Measurements from ENCODE around the gene FIBCD1.
A peak's percentile ranks its signal among the peaks of the same experiment; 100 is the strongest.

Gene FIBCD1

DNA sequence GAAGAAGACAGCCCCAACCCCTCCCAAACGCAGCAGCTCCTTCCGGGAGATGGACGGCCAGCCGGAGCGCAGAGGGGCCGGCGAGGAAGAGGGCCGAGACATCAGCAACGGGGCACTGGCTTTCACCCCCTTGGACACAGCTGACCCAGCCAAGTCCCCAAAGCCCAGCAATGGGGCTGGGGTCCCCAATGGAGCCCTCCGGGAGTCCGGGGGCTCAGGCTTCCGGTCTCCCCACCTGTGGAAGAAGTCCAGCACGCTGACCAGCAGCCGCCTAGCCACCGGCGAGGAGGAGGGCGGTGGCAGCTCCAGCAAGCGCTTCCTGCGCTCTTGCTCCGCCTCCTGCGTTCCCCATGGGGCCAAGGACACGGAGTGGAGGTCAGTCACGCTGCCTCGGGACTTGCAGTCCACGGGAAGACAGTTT is 54.9 kb downstream of the FIBCD1 start:
- DNase-seq (ENCODE audit: low read depth in 4 of 4, low spot score in 1 of 4): no peak

DNA sequence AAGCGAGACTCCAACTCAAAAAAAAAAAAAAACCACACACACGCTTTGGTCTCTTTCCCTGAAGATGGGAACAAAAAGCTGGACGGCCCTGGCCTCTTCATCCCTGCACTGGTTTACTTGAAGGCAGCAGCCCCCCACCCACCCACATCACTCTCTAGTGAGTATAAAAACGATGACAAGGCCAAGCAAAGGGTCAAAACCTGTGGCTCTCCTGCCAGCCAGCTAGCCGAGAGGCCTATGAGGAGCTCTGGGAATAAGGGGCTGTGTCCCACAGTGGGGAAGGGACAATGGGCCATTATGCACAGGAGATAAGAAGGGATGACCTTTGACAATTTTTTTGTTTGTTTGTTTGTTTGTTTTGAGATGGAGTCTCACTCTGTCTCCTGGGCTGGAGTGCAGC is 55.6 kb downstream of the FIBCD1 start:
- DNase-seq (ENCODE audit: low read depth in 4 of 4, low spot score in 1 of 4): no peak

DNA sequence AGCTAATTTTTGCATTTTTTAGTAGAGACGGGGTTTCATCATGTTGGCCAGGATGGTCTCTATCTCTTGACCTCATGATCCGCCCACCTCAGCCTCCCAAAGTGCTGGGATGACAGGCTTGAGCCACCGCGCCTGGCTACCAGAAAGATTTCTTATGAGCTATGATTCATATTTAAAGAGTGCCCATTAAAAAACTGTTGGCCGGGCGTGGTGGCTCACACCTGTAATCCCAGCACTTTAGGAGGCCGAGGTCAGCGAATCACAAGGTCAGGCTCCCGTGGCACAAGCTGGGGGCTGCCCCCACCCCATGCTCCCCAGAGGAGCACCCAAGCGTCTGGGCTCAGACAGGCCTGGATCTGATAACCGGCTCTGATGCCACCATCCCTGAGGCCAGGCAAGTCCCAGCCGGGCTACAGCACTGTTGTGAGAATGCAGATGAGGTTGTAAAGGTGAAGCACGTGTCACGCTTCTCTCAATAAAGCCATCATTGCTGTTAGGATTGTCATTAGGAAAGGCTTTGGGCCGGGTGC is 56.3 kb downstream of the FIBCD1 start:
- no peak for DNase-seq (ENCODE audit: low read depth in 4 of 4, low spot score in 1 of 4)

DNA sequence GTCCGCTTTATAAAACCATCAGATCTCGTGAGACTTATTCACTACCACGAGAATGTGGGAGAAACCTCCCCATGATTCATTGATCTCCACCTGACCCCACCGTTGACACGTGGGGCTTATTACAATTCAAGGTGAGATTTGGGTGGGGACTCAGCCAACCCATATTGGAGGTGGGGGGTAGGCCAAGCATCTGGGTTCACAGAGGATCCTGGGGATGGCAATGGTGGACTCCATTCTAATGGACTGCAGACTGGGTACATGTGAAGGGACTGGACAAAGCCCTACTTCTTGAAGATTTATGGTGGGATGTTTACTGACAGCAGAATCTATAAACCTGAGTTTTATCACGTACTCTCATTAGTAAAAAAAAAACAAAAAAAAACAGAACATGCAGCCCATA is 57.5 kb downstream of the FIBCD1 start:
- DNase-seq (ENCODE audit: low read depth in 4 of 4, low spot score in 1 of 4): no peak

DNA sequence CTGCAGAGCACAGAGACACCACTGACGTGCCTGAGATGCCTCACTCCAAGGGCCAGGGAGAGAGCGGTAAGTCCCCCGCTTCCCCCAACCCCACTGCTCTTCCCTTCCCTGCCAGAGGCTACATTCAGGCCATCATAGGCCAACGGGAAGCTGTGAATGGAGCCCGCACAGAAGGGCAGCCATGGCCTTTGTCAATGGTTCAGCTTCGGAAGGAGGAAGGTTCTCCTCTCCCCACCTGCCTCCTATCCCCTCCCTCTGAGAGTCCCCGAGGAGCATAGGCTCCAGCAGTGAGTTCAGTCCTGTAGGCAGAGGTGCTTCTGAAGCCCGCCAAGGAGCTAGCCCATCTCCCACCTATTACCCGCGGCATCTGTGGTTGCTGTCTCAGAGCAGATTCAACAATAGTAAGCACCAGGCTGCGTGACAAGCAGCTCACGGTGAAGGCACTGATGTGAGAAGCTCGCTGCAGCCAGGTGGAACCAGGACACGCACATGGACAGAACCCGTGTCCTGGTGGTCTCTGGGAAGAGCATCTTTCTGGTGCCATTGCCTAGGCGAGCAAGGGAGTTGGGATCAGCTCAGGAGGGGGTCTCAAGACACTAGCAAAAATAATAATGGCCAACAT is 58.3 kb downstream of the FIBCD1 start:
- DNase-seq (ENCODE audit: low read depth in 4 of 4, low spot score in 1 of 4): no peak

DNA sequence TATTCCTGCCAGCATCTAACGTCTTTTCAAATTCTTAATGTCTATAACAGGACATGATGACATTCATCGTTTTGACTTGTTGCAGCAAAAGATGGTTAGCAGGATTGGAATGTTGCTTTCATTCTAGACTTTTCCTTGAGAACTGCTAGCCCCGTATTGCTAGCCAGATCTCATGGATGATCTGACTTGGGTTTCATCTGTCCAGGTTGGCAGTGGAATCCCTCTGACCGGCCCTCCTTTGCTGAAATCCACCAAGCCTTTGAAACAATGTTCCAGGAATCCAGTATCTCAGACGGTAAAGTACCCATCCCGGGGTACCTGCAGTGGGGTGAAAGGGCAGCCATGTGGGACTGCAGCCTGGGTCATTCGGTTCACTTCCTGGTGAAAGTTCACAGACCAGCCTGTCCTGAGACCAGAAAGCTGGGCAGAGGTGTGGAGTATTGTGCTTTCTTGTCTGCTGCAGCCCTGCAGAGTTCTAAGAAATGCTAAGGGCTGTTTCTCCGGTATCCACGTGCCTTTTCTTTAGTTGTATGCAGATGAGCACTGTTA is 59.1 kb downstream of the FIBCD1 start:
- DNase-seq (ENCODE audit: low read depth in 4 of 4, low spot score in 1 of 4): no peak

DNA sequence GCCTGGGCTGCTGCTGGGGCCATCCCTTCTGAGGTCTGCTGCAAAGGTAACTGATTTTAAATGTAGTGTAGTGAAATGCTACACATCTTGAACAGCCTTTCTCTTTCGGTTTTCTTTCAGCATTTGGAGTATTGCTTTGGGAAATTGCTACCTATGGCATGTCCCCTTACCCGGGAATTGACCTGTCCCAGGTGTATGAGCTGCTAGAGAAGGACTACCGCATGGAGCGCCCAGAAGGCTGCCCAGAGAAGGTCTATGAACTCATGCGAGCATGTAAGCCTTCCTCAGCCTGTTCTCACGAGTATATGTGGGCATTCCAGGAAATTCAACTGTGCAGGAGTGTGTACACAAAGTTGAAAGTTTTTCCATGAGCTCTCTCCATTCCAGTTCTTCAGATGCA is 60.8 kb downstream of the FIBCD1 start:
- no peak for DNase-seq (ENCODE audit: low read depth in 4 of 4, low spot score in 1 of 4)

DNA sequence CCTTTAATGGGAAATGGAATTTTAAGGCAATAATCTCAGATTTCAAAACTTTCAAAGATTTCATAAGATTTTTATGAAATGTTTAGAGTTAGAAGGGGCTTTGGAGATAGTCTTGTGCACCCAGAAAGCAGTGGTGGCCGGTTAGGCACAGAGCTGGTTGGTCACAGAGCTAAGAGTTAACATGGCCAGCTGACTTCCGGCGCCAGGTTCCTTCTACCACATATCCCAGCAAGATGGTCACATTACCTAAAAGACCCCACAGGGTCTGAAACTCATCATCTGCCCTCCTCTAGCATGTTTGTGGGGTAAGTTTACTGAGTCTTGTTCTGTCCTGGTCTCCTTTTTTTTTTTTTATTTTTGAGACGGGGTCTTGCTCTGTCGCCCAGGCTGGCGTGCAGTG is 61.7 kb downstream of the FIBCD1 start:
- no peak for DNase-seq (ENCODE audit: low read depth in 4 of 4, low spot score in 1 of 4)

DNA sequence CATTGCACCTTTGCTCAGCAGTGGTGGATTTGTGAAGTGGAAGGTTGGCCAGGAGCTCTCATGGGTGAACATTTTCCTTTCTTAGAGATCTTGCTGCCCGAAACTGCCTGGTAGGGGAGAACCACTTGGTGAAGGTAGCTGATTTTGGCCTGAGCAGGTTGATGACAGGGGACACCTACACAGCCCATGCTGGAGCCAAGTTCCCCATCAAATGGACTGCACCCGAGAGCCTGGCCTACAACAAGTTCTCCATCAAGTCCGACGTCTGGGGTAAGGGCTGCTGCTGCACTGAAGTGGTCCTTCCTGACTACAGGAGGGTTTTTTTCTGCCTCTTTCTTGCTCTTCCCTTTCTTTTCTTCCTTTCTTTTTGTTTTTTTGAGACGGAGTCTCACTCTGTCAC is 64.3 kb downstream of the FIBCD1 start:
- DNase-seq (ENCODE audit: low read depth in 4 of 4, low spot score in 1 of 4): no peak

DNA sequence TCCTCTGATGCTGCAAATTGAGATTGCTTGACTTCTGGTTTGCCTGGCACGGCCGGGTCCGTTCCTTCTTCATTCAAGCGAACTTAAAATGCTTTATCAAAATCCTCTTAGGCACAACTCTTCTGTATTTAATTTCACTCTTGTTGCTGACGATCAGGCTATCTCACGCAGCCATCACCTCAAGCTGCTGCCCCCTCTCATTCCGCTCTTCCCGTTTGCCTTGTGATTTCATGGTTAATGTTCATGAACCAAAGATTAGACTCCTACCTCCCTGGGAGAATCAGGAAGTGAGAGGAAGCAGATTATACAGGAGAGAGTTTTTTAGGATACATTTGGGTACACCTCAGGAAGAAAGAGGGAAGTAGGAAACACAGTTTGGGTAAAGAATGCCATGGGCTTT is 65.1 kb downstream of the FIBCD1 start:
- no peak for DNase-seq (ENCODE audit: low read depth in 4 of 4, low spot score in 1 of 4)

DNA sequence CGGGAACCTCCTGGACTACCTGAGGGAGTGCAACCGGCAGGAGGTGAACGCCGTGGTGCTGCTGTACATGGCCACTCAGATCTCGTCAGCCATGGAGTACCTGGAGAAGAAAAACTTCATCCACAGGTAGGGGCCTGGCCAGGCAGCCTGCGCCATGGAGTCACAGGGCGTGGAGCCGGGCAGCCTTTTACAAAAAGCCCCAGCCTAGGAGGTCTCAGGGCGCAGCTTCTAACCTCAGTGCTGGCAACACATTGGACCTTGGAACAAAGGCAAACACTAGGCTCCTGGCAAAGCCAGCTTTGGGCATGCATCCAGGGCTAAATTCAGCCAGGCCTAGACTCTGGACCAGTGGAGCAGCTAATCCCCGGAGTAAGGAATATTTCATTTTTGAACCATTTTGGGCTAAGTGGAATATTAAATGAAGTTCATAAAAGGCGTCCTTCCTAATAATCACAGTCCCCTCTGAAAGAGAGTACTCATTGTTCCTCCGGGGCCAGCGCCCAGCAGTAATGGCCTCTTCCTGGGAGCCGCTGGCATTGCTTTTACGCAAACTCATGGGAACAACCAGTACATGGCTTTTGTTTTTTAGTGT is 66.0 kb downstream of the FIBCD1 start:
- DNase-seq (ENCODE audit: low read depth in 4 of 4, low spot score in 1 of 4): no peak

DNA sequence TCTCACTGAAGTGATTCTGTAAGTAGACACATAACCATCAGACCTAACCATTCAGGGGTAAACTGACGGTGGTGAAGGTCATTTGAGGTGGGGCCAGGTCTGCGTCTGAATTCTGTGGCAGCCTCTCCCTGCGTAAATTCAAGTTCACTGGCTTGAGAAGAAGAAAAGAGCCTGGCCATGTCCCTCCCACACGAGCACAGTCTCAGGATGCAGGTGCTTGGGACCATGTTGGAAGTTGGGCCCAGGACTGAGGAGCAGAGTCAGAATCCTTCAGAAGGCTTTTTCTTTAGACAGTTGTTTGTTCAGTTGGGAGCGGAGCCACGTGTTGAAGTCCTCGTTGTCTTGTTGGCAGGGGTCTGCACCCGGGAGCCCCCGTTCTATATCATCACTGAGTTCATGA is 66.5 kb downstream of the FIBCD1 start:
- DNase-seq (ENCODE audit: low read depth in 4 of 4, low spot score in 1 of 4): no peak

DNA sequence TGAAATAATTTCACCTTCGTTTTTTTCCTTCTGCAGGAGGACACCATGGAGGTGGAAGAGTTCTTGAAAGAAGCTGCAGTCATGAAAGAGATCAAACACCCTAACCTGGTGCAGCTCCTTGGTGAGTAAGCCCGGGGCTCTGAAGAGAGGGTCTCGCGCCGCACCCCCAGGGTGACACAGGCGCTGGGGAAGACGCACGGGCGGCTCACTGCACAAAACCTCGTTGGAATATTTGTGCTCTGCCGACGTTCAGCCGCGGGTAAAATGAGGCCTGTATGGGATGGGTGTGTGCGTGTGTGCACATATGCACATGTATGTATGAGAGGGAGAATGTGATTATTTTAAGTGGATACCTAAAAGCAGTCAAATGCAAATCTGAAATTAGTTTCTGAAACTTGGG is 67.0 kb downstream of the FIBCD1 start:
- no peak for DNase-seq (ENCODE audit: low read depth in 4 of 4, low spot score in 1 of 4)

DNA sequence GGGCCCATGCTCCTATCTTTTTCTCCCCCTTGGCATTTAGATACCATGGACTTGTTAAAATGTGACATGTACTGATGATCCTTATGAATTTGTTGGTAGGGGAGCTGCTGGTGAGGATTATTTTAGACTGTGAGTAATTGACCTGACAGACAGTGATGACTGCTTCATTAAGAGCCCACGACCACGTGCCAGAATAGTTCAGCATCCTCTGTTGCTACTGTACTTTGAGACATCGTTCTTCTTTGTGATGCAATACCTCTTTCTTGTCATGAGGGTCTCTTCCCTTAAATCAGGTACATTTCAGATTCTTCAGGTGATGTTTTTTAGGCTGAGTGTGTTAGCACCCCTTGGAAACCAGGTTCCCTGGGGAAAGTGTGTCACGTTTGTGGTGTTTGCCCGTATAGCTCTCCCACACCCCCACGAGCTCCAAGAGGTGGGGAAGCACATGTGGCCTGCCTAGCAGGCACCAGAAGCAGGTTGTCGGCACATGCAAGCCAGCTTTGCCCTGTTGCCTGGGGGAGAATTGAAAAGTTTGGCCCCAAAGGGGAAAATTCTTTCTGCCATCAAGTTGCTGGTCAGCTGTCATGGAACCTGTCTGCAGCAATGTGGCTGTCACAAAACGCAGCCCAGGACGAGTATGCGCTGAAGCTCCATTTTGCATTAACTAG is 67.5 kb downstream of the FIBCD1 start:
- no peak for DNase-seq (ENCODE audit: low read depth in 4 of 4, low spot score in 1 of 4)

DNA sequence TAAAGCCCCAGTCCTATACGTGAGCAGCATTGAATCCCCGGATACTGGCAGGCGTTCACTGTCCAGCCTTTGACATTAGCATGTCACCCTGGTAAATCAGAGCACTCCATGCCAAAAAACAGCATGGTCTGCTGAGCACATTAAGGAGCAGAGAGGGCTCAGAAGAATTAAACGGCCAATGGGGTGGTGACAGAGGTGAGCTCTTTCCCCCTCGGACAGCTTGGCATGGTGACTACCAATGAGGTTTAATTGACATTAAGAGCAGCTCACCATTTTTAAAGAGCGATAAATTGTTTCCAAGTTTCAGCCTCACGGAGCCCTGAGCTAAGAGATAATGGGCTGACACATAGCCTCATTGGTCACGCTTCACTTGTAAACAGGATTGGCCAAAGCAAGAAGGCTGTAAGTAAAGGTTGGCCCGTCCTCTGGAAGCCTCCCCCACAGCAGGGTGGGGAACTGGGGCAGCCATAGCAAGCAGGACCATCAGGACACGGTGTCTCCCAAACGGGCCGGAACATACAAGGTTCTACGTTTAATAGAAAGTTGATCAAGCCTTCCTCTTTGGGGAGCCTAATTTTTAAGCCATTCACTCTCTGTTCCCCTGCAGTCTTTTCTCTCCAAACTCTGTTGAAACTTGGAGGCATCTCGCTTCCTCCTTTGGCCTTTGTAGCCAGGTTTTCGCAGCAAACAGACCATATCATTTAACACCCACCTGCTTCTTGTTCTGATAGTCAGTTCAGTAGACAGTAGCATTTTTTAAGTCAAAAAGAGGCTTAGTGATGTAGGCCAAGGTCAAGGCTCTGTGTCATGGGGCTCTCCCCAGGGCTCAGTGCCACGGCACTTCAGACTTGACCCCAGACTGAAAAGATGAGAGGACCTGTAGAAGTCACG is 68.3 kb downstream of the FIBCD1 start:
- DNase-seq (ENCODE audit: low read depth in 4 of 4, low spot score in 1 of 4): no peak

DNA sequence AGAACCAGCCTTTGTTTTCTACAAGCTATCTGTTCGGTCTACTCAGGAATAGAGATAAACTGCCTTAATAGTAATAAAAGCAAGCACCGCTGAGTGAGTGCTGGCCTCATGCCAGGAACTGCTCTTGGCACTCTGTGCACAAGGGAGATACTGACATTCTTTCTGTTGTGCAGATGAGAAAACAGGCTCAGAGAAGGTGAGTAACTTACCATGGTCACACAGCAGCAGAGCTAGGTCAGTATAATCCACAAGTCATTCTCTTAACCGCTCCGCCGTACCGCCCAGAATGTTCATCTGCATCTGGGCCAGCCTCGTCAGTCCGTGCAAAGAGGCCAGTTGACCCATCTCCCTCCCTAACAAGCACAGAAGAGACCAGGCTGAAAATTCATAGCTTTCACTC is 69.8 kb downstream of the FIBCD1 start:
- no peak for DNase-seq (ENCODE audit: low read depth in 4 of 4, low spot score in 1 of 4)

DNA sequence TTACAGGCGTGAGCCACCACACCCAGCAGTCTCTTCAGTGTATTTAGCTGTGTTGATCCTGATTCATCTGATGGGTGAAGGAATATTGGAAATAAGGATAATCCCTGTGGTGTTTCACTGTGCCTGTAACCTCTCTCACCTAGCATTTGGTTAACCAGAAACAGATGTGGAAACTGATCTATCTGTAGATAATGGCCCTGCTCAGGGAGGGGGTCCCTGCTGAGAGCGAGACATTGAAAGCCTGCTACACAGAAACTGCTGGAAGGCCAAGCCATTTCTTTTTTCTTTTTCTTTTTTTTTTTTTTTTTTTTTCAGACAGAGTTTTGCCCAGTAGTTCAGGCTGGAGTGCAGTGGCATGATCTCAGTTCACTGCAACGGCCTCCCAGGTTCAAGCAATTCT is 70.8 kb downstream of the FIBCD1 start:
- DNase-seq (ENCODE audit: low read depth in 4 of 4, low spot score in 1 of 4): no peak

DNA sequence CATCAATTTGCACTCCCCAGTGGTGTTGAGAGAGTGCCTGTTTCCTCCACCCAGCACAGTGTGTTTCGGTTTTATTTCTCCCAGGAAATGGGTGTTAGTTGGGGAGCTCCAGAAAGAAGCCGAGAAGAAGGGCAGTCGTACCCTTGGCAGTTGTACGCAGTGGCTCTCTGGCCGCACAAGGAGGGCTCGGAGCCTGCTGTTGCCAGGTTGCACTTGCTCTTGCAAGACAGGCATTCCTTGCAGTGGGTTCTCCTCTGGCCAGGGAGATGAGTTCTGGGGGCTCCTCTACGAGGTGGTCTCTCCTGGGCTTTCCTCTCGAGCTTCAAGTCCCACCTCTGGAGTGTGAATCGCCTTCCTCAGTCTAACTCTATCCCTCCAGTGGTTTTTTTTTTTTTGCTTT is 71.5 kb downstream of the FIBCD1 start:
- DNase-seq (ENCODE audit: low read depth in 4 of 4, low spot score in 1 of 4): no peak

DNA sequence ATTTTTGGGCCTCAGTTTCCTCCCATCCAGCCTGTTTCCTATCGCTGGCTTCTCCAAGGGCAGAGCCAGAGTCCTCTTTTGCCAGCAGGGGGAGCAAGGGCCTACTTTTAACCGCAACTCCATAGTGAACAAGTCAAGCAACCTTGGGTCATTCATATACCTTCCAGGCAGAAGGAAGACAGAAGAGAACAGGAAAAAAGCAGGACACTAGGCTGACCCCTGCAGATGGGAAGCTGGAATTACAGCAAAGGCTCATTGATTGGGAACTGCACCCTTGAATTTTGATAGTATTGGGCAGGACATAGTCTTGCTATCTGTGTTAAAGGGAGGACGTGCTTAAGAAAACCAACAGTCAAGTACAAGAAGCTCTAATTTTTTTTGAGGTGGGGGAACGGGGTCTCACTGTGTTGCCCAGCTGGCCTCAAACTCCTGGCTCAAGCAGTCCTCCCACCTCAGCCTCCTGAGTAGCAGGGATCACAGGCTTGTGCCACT is 72.5 kb downstream of the FIBCD1 start:
- DNase-seq (ENCODE audit: low read depth in 4 of 4, low spot score in 1 of 4): peak; percentile 10 to 34 (median 26)

DNA sequence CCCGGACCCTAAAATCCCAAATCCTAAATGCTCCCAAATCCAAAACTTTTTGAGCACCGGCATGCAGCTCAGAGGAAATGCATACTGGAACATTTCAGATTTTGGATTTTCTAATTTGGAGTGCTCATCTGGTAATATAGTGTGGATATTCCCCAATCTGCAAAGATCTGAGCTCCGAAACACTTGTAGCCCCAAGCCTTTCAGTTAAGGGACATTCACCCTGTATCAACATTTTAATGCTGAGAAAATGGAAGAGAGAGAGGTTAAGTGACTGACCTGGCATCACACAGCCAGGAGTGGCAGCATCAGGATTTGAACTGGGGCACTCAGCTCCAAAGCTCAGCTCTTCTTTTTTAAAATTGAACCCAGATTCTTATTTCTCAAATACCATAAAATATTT is 73.1 kb downstream of the FIBCD1 start:
- no peak for DNase-seq (ENCODE audit: low read depth in 4 of 4, low spot score in 1 of 4)

DNA sequence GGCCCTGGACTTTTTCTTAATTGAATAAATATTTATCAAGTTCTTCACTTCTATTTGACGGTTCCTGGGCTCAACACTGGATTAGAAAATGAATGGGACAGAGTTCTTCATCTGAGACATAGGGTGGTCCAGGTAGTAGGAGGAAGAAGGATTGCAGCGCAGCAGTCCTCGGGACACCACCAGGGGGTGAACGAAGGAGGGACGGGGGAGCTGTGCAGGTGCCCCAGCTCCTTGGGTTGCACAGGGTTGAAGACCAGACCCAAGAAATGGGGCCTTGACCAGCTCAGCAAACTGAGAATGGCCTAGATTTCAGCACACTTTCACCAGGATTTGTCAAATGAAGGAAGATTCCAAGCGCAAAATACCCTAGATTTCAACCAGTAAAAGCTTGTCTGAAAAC is 74.5 kb downstream of the FIBCD1 start:
- DNase-seq (ENCODE audit: low read depth in 4 of 4, low spot score in 1 of 4): no peak

Measured in stimulated activated CD4-positive, alpha-beta T cell treated with anti-CD3 and anti-CD28 coated beads, Interleukin-1b, Interleukin-23, amount 100 ng/mL, for 24 hours (primary cell).